ENCODE results near the gene ZNF335.

GRCh38 chr20:46018611-46019010 lies 46.6 kb upstream of the ZNF335 start:
- TF ChIP-seq BHLHE40 (IDR thresholded peaks at IDR 0.05; ENCODE audit: borderline replicate concordance) (no peak), TARDBP (IDR thresholded peaks at IDR 0.05) (no peak), FOXA1 (IDR thresholded peaks at IDR 0.05) (no peak), ZNF384 (IDR thresholded peaks at IDR 0.05) (no peak), CTBP1 (IDR thresholded peaks at IDR 0.05; ENCODE audit: borderline replicate concordance) (no peak)

Measured in HEK293T (cell line).